ENCODE measurements around the gene ADGRL3. TPM values are rescaled to one million over a fixed set of nuclear protein-coding genes. Genes with fewer than 3 reads are reported as not detected.

The ADGRL3 gene
- total RNA-seq, 4 donors from 2014 or later, result 0.19 to 7.8 (median 1.3) TPM

DNA sequence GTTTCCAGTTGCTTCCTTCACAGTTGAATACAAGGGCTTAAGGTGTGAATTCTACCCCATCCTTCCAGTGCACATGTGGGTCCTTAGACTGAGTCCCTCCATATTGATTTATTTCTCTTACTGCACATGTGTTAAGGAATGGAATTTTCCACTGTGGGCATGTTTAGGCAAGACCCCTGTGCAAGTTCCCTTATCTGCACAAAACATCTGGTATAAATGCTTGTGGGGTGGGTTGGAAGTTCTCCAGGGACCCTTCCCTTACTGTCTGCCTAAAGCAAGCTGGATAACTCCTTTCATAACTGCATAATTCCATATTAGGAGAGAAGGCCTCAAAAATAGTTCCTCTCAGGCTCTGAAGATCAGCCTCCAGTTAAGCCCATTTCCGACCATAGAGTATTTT lies 570.9 kb downstream of the ADGRL3 start:
- Histone ChIP-seq H3K27me3 (no peaks in the 10 kb centered on the region), H3K4me1 (no peaks in the 10 kb centered on the region), H3K4me3 (no peak overlapping the region), H3K27ac (no peak overlapping the region), H3K36me3 (no peaks in the 10 kb centered on the region), H3K9me3 (no peaks in the 10 kb centered on the region)
- intact Hi-C loops (cut with DNase I), result no loop called here
- TF ChIP-seq, protein P1, sequence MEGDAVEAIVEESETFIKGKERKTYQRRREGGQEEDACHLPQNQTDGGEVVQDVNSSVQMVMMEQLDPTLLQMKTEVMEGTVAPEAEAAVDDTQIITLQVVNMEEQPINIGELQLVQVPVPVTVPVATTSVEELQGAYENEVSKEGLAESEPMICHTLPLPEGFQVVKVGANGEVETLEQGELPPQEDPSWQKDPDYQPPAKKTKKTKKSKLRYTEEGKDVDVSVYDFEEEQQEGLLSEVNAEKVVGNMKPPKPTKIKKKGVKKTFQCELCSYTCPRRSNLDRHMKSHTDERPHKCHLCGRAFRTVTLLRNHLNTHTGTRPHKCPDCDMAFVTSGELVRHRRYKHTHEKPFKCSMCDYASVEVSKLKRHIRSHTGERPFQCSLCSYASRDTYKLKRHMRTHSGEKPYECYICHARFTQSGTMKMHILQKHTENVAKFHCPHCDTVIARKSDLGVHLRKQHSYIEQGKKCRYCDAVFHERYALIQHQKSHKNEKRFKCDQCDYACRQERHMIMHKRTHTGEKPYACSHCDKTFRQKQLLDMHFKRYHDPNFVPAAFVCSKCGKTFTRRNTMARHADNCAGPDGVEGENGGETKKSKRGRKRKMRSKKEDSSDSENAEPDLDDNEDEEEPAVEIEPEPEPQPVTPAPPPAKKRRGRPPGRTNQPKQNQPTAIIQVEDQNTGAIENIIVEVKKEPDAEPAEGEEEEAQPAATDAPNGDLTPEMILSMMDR (IDR thresholded peaks at IDR 0.05), result no peak
- TF ChIP-seq POLR2A (IDR thresholded peaks at IDR 0.05), result no peak
- DNase-seq, result no peak
- WGBS, 2 donors, result 10 to 75% methylated on average over 1 of the region's 1 CpG

DNA sequence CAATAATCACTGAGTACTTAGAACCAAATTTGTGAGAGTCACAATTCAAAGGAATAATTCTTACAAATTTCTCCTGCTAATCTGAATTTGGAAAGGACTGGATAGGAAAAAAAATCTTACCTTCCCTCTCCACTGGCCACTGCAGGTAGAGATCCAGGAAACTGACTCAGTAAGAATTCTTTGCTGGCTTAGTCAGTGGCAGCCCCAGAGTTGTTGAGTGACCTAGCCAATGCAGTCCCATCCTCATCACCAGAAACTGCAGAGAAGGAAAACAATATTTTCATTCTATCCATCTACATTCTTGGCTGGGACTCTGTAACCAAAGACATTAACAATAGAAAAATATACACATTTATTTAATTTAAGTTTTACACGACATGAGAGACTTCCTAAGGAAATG lies 572.0 kb downstream of the ADGRL3 start:
- intact Hi-C loops (cut with DNase I), result no loop called here
- H3K27ac ChIP-seq, result no peak overlapping the region
- H3K4me1 ChIP-seq, result no peaks in the 10 kb centered on the region
- WGBS, 2 donors, result 35 to 65% methylated on average over 1 of the region's 1 CpG
- no peaks in the 10 kb centered on the region for H3K9me3 ChIP-seq
- no peaks in the 10 kb centered on the region for H3K36me3 ChIP-seq
- H3K4me3 ChIP-seq, result no peak overlapping the region
- no peak for DNase-seq
- no peaks in the 10 kb centered on the region for H3K27me3 ChIP-seq
- TF ChIP-seq, protein P1 (IDR thresholded peaks at IDR 0.05), result no peak
- TF ChIP-seq POLR2A (IDR thresholded peaks at IDR 0.05), result no peak

DNA sequence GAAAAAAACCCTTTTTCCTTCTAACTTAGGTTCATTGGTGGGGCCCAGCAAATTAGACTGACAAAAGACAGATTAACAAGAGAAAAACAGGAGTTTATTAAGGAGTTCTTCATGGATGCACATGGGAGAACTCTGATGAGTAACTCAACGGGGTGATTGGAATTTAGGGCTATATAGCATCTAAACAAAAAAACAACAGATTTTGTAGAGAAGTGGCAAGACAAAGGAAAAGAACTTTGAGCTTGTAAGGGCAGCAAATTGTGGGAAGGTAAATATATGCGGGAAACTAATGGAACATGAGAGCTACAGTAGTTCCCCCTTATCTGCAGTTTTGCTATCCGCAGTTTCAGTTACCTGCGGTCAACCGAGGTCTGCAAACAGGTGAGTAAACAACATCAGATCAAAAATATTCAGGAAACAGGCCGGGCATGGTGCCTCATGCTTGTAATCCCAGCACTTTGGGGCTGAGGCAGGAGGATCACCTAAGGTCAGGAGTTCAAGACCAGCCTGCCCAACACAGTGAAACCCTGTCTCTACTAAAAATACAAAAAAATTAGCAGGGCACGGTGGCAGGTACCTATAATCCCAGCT lies 573.6 kb downstream of the ADGRL3 start:
- no peaks in the 10 kb centered on the region for H3K36me3 ChIP-seq
- no peaks in the 10 kb centered on the region for H3K4me1 ChIP-seq
- H3K27me3 ChIP-seq, result no peaks in the 10 kb centered on the region
- no peak for DNase-seq
- WGBS, 2 donors, result 67 to 69% methylated on average over 7 of the region's 7 CpGs
- TF ChIP-seq POLR2A (IDR thresholded peaks at IDR 0.05), result no peak
- TF ChIP-seq, protein P1 (IDR thresholded peaks at IDR 0.05), result no peak
- H3K4me3 ChIP-seq, result no peak overlapping the region
- intact Hi-C loops (cut with DNase I), result no loop called here
- no peaks in the 10 kb centered on the region for H3K9me3 ChIP-seq
- no peak overlapping the region for H3K27ac ChIP-seq

DNA sequence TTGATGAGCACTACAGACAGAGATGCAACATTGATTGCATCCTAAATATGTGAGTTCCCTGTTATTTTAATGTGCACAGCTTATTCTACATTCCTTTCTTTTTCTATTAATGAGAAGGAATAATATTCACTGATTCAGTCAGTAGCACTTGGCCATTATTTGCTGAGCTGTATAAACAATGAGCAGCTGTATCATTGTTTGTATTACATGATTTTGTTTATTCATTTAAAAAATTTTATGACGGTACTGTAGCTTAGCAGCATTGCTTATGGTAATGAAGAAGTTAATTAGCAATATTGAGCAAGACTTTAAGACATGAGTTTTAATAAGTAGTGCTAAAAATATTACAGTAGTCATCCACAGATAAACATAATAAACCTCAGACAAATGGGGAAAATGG lies 582.0 kb downstream of the ADGRL3 start:
- Histone ChIP-seq H3K27me3 (no peaks in the 10 kb centered on the region), H3K9me3 (no peaks in the 10 kb centered on the region), H3K4me3 (no peak overlapping the region), H3K36me3 (no peaks in the 10 kb centered on the region), H3K27ac (no peak overlapping the region), H3K4me1 (no peaks in the 10 kb centered on the region)
- WGBS, 2 donors, result 57 to 73% methylated on average over 1 of the region's 1 CpG
- TF ChIP-seq POLR2A (IDR thresholded peaks at IDR 0.05), result no peak
- TF ChIP-seq, protein P1 (IDR thresholded peaks at IDR 0.05), result no peak
- DNase-seq, result no peak
- intact Hi-C loops (cut with DNase I), result no loop called here

DNA sequence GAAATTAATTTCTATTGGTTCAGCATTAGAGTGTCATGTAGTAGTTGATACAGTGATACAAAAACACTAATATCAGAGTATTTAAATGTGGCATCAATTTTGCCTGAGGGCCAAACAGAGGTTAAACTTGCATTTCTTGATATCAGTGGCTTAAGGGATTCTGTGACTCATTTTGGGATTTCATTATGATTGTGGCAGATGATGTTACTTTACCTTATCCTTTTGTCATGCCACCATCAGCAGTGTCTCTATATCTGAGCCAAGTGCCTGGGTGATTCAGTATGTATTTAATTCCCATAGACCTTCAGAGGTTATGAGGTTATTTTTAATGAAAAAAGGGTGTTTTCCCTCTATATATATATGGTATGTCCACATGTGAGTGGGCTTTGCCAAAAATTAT lies 582.9 kb downstream of the ADGRL3 start:
- Histone ChIP-seq H3K27ac (no peak overlapping the region), H3K9me3 (no peaks in the 10 kb centered on the region), H3K27me3 (no peaks in the 10 kb centered on the region), H3K36me3 (no peaks in the 10 kb centered on the region), H3K4me3 (no peak overlapping the region), H3K4me1 (no peaks in the 10 kb centered on the region)
- DNase-seq, result no peak
- no peak for TF ChIP-seq POLR2A (IDR thresholded peaks at IDR 0.05)
- TF ChIP-seq, protein P1 (IDR thresholded peaks at IDR 0.05), result no peak
- intact Hi-C loops (cut with DNase I), result no loop called here
